Measurements from ENCODE around the gene CXorf65. TPM values are rescaled to one million over a fixed set of nuclear protein-coding genes. Genes with fewer than 3 reads are reported as not detected.

Gene CXorf65
- total RNA-seq, 1 donor from 2014 or later = 14.5 TPM

DNA sequence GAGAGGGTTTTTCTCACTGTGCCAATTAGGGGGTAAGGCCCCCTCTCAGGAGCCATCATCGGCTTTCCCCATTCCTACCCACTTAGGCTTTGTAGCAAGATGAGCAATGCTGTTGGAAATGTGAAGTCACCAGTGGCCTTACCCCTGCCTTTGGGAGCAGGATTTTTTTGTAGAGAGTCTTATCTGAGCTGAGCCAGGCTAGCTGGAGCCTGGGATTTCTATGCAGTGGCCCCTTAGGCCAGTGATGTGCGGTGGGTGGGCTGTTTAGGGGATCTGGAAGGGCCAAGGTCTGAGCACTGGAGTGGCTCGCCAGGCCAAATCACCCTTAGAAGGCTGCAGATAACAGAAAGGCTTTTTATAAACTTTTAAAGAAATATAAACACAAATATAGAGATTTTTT is 4.2 kb downstream of the CXorf65 start:
- H3K27ac Mint-ChIP-seq = peak overlapping the region; percentile 83
- H3K36me3 Mint-ChIP-seq (ENCODE audit: low read depth) = peaks cover 19% of the 10 kb centered on the region
- intact Hi-C loops (cut with micrococcal nuclease) = no loop called here
- H3K4me3 Mint-ChIP-seq = no peak overlapping the region
- ChIA-PET POLR2A (interaction anchor here (0.7 to 8.2 kb wide), 5 partner anchors 9 to 79 kb away, joined by 3 to 89 read pairs (median 4); partner anchors contain the start of genes IL2RG, MED12 and SNX12), CTCF (interaction anchor here (2.0 to 4.1 kb wide), 3 partner anchors 9 to 28 kb away, joined by 7 to 32 read pairs (median 17); partner anchors contain the start of genes IL2RG and MED12)
- TF ChIP-seq, protein P1, sequence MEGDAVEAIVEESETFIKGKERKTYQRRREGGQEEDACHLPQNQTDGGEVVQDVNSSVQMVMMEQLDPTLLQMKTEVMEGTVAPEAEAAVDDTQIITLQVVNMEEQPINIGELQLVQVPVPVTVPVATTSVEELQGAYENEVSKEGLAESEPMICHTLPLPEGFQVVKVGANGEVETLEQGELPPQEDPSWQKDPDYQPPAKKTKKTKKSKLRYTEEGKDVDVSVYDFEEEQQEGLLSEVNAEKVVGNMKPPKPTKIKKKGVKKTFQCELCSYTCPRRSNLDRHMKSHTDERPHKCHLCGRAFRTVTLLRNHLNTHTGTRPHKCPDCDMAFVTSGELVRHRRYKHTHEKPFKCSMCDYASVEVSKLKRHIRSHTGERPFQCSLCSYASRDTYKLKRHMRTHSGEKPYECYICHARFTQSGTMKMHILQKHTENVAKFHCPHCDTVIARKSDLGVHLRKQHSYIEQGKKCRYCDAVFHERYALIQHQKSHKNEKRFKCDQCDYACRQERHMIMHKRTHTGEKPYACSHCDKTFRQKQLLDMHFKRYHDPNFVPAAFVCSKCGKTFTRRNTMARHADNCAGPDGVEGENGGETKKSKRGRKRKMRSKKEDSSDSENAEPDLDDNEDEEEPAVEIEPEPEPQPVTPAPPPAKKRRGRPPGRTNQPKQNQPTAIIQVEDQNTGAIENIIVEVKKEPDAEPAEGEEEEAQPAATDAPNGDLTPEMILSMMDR (IDR thresholded peaks at IDR 0.05) = no peak
- no peaks in the 10 kb centered on the region for H3K27me3 Mint-ChIP-seq
- H3K9me3 Mint-ChIP-seq = no peaks in the 10 kb centered on the region
- no peak for DNase-seq
- no peak for ATAC-seq (ENCODE audit: low read depth)
- peaks cover 51% of the 10 kb centered on the region for H3K4me1 Mint-ChIP-seq

DNA sequence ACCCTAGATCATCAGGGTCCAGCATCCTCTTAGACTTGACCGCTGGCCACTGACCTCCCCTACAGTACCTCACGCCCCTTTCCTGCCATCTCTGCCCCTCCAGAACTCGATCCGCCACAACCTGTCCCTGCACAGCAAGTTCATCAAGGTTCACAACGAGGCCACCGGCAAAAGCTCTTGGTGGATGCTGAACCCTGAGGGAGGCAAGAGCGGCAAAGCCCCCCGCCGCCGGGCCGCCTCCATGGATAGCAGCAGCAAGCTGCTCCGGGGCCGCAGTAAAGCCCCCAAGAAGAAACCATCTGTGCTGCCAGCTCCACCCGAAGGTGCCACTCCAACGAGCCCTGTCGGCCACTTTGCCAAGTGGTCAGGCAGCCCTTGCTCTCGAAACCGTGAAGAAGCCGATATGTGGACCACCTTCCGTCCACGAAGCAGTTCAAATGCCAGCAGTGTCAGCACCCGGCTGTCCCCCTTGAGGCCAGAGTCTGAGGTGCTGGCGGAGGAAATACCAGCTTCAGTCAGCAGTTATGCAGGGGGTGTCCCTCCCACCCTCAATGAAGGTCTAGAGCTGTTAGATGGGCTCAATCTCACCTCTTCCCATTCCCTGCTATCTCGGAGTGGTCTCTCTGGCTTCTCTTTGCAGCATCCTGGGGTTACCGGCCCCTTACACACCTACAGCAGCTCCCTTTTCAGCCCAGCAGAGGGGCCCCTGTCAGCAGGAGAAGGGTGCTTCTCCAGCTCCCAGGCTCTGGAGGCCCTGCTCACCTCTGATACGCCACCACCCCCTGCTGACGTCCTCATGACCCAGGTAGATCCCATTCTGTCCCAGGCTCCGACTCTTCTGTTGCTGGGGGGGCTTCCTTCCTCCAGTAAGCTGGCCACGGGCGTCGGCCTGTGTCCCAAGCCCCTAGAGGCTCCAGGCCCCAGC is 5.7 kb downstream of the CXorf65 start:
- no peak overlapping the region for H3K4me3 Mint-ChIP-seq
- CTCF ChIA-PET = interaction anchor here (1.0 to 4.1 kb wide), 5 partner anchors 10 to 78 kb away, joined by 3 to 32 read pairs (median 4); partner anchors contain the start of gene IL2RG
- DNase-seq = no peak

DNA sequence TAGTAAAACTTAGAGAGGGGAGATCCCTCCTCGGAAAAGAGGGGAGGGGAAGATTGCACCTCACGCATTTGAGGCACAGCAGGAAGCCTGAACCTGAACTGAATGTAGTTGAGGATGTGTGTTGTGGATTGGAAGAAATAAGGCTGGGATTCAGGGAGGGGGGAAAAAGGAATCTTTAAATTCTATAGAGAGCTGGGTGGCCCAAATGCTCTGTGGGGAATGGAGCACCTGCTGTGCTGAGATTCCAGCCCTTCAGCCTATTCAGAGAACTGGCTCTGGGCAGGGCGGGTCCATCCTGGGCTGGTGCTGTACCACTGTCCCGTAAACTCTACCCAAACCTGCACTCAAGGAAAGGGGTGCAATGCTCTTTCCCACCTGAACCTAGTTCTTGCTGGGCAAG is 6.8 kb downstream of the CXorf65 start:
- no peak overlapping the region for H3K27ac Mint-ChIP-seq
- peaks cover 48% of the 10 kb centered on the region for H3K4me1 Mint-ChIP-seq
- POLR2A ChIA-PET = interaction anchor here (0.7 to 8.2 kb wide), 5 partner anchors 9 to 99 kb away, joined by 3 to 89 read pairs (median 5); partner anchors contain the start of genes IL2RG and MED12
- CTCF ChIA-PET = interaction anchor here (1.0 to 4.1 kb wide), 4 partner anchors 11 to 101 kb away, joined by 3 to 32 read pairs (median 14); partner anchors contain the start of genes IL2RG and MED12
- H3K9me3 Mint-ChIP-seq = no peaks in the 10 kb centered on the region
- no peak overlapping the region for H3K4me3 Mint-ChIP-seq
- no peak for ATAC-seq (ENCODE audit: low read depth)
- TF ChIP-seq, protein P1 (IDR thresholded peaks at IDR 0.05) = no peak
- intact Hi-C loops (cut with micrococcal nuclease) = loop anchor here (10.0 kb wide), 1 partner anchor 965 kb away; the partner anchor contains the start of gene IGBP1
- DNase-seq = no peak
- no peaks in the 10 kb centered on the region for H3K27me3 Mint-ChIP-seq
- H3K36me3 Mint-ChIP-seq (ENCODE audit: low read depth) = peaks cover 5% of the 10 kb centered on the region

More for the DNA sequence above, 5.7 kb downstream of the CXorf65 start:
- Mint-ChIP-seq H3K36me3 (ENCODE audit: low read depth) (peaks cover 7% of the 10 kb centered on the region), H3K27ac (no peak overlapping the region), H3K27me3 (no peaks in the 10 kb centered on the region), H3K9me3 (no peaks in the 10 kb centered on the region), H3K4me1 (peaks cover 48% of the 10 kb centered on the region)
- intact Hi-C loops (cut with micrococcal nuclease) = no loop called here
- no peak for ATAC-seq (ENCODE audit: low read depth)
- TF ChIP-seq, protein P1 (IDR thresholded peaks at IDR 0.05) = no peak
- POLR2A ChIA-PET = interaction anchor here (0.7 to 8.2 kb wide), 5 partner anchors 10 to 183 kb away, joined by 3 to 89 read pairs (median 7); partner anchors contain the start of genes IL2RG, MED12 and NONO

DNA sequence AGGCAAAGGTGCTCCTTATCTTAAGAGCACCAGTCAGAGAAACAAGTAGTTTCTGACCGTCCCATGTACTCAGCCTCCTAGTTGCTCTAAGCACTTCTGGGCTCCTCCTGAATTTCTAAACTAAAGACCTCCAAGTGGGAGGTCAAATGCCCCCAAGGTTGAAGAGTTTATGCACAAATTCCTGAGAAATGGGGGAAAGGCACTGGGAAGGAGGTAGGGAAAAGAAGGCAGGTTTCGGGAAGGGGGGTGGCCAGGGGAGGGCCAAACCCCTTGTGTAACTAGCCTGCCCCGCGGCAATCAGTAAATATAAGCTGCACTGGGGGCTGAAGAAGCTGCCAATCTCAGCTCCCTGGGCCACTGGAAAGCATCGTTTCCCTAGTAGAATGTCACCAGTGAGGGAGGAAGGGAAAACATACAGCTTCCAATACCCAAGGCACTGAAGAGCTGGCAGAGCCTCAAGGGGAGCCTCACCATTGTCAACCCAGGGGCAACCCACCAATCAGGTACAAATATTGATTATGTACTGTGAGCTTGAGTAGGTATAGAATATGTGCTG is 7.5 kb downstream of the CXorf65 start:
- Mint-ChIP-seq H3K4me1 (peaks cover 41% of the 10 kb centered on the region), H3K36me3 (ENCODE audit: low read depth) (peaks cover 5% of the 10 kb centered on the region), H3K27me3 (no peaks in the 10 kb centered on the region), H3K27ac (no peak overlapping the region), H3K9me3 (no peaks in the 10 kb centered on the region), H3K4me3 (no peak overlapping the region)
- DNase-seq = no peak
- intact Hi-C loops (cut with micrococcal nuclease) = loop anchor here (1.0 to 10.0 kb wide), 4 partner anchors 12 to 964 kb away; partner anchors contain the start of genes IGBP1 and IL2RG
- ChIA-PET POLR2A (interaction anchor here (1.4 to 8.2 kb wide), 4 partner anchors 9 to 83 kb away, joined by 3 to 89 read pairs (median 40); partner anchors contain the start of genes IL2RG and MED12), CTCF (interaction anchor here (1.0 to 4.1 kb wide), 4 partner anchors 12 to 101 kb away, joined by 3 to 32 read pairs (median 14); partner anchors contain the start of genes IL2RG and MED12)
- TF ChIP-seq, protein P1 (IDR thresholded peaks at IDR 0.05) = no peak
- ATAC-seq (ENCODE audit: low read depth) = no peak

Measured in activated B cell treated with CpG ODN at 0.5 μM for 24 hours (primary cell).